G401 (cell line): ENCODE data around the gene TFEB. TPM values are rescaled to one million over a fixed set of nuclear protein-coding genes. Genes with fewer than 3 reads are reported as not detected.

Source experiments
- DNase-seq: peaks from one replicate; pipeline ENCODE4 v3.0.0-alpha.2; 2015; ENCODE audit warnings: low spot score
- in situ Hi-C: cut with HindIII; loops from 2 replicates; pipeline ENCODE4 v1.10.0; 2016; ENCODE audit warnings: low sequenced_read_pairs, mixed read lengths
- total RNA-seq: library from RNA; depleted of rRNA; stranded (reverse); fragments of >200 nt; shearing (Covaris generic); gene quantifications from 2 replicates; pipeline ENCODE4 v1.2.3, GENCODE V29; 2014; rRNA removed

TFEB gene
- total RNA-seq, 1 experiment from 2014 or later = 9.8 TPM

GRCh38 chr6:41636833-41637193 lies 98.6 kb downstream of the TFEB start:
- DNase-seq = no peak
- in situ Hi-C loops = no loop called here

GRCh38 chr6:41635365-41635764 lies 100.0 kb downstream of the TFEB start:
- no peak for DNase-seq
- in situ Hi-C loops = no loop called here

- in situ Hi-C loops = no loop called here
- DNase-seq = no peak
Measured at GRCh38 chr6:41634657-41635056, 100.8 kb downstream of the TFEB start.

Other genes with a start within 250 kb of the TFEB start
- 2.3 and 2.6 TPM in 2 replicates for gene FOXP4, start 189.2 kb downstream of the TFEB start, total RNA-seq
- gene MDFI, start 97.1 kb downstream of the TFEB start, total RNA-seq = 0.18 TPM in 1 of 2 replicates, not detected in the other
- gene PGC, start 11.8 kb upstream of the TFEB start, total RNA-seq = not detected in 2 replicates
- gene FRS3, start 44.3 kb upstream of the TFEB start, total RNA-seq = 1.7 and 3.3 TPM in 2 replicates
- gene PRICKLE4, start 45.2 kb upstream of the TFEB start, total RNA-seq = 7.7 TPM in 1 of 2 replicates, not detected in the other
- gene TOMM6, start 52.1 kb upstream of the TFEB start, total RNA-seq = 199 and 283 TPM in 2 replicates
- gene USP49, start 159.8 kb upstream of the TFEB start, total RNA-seq = 4.7 and 9.9 TPM in 2 replicates
- gene MED20, start 185.5 kb upstream of the TFEB start, total RNA-seq = 23.8 TPM in 2 replicates
- gene BYSL, start 185.9 kb upstream of the TFEB start, total RNA-seq = 68.3 and 75.5 TPM in 2 replicates
- 28.2 and 37.3 TPM in 2 replicates for gene CCND3, start 206.2 kb upstream of the TFEB start, total RNA-seq